ENCODE data around the gene MTAP. TPM values are rescaled to one million over a fixed set of nuclear protein-coding genes. Genes with fewer than 3 reads are reported as not detected.

The MTAP gene
- total and polyA plus RNA-seq, 9 of the 15 experiments (the other 6 are each of a cell fraction or from before 2014, with no cell fraction given): 0.07 TPM; not detected in 8

GRCh38 chr9:21976334-21976875, 174.0 kb downstream of the MTAP start (continued):
- TF ChIP-seq STAT5B (CRISPR knock-in tag; IDR thresholded peaks at IDR 0.05) (no peak), ZNF24 (IDR thresholded peaks at IDR 0.05) (no peak)

GRCh38 chr9:21982391-21982790, 180.0 kb downstream of the MTAP start:
- Histone ChIP-seq H3K4me3 (no peak overlapping the region), H3K36me3 (ENCODE audit: control insufficient read depth, insufficient read depth, low read length) (no peaks in the 10 kb centered on the region), H3K4me2 (ENCODE audit: insufficient read depth, low read length) (no peak overlapping the region), H3K27ac (ENCODE audit: extremely low read depth, low read depth, low read length) (no peak overlapping the region), H3K79me2 (ENCODE audit: control insufficient read depth, insufficient read depth, low read length) (no peaks in the 10 kb centered on the region), H3K9me3 (replicated peaks; ENCODE audit: control insufficient read depth, insufficient read depth, low read depth, low read length) (no peaks in the 10 kb centered on the region), H3K4me1 (replicated peaks in 1 of 2; ENCODE audit: control insufficient read depth in 2 of 2, insufficient read depth in 2 of 2, low read length in 2 of 2) (no peaks in the 10 kb centered on the region), H2AFZ (ENCODE audit: low read depth, low read length) (no peak overlapping the region), H3K9ac (ENCODE audit: insufficient read depth in 1 of 2, low read depth in 2 of 2, low read length in 2 of 2) (no peak overlapping the region), H3K27me3 (ENCODE audit: control insufficient read depth in 2 of 2, insufficient read depth in 2 of 2, low read length in 2 of 2) (no peaks in the 10 kb centered on the region), H3K9me1 (ENCODE audit: control insufficient read depth, insufficient read depth, low read length) (no peaks in the 10 kb centered on the region), H4K20me1 (replicated peaks; ENCODE audit: control insufficient read depth, insufficient read depth, low read length) (no peaks in the 10 kb centered on the region)
- ATAC-seq: no peak
- TF ChIP-seq ZNF277 (CRISPR knock-in tag; IDR thresholded peaks at IDR 0.05; ENCODE audit: borderline replicate concordance): no peak
- no TSS peak for BruUV-seq (replicated peaks)
- WGBS (ENCODE audit: insufficient coverage, low coverage, missing lambda C conversion rate): no CpG with 5 or more reads among the region's 1 CpG
- POLR2A ChIA-PET: no interaction called here
- in situ Hi-C loops (cut with MboI): no loop called here
- CTCF ChIA-PET (ENCODE audit: low intra/inter-chr PET ratio): no interaction called here
- no peak for DNase-seq (ENCODE audit: extremely low read depth in 1 of 4, low spot score in 3 of 4)
- intact Hi-C loops (cut with micrococcal nuclease): no loop called here
- no peak for FAIRE-seq
